DOHH2 (cell line): ENCODE data around the gene CTNNA2.

Source experiments
- H3F3A ChIP-seq: fragments of 200-600 bp; sonication (generic), shearing (Covaris generic); 2 replicates; pipeline ENCODE4 v1.6.0; 2016; ENCODE audit warnings: antibody characterized with exemption, mild to moderate bottlenecking; ENCODE audit not compliant: control insufficient read depth, insufficient read depth
- H3K27ac ChIP-seq: fragments of 200-600 bp; sonication (generic); 2 replicates; pipeline ENCODE4 v1.5.1; 2014; ENCODE audit warnings: low read depth, mild to moderate bottlenecking, low read length, moderate library complexity
- H3K27me3 ChIP-seq: fragments of 200-600 bp; sonication (generic); 2 replicates; pipeline ENCODE4 v1.6.1; 2014; ENCODE audit warnings: mild to moderate bottlenecking, low read length, mixed read lengths; ENCODE audit not compliant: control insufficient read depth
- H3K36me3 ChIP-seq: fragments of 200-600 bp; sonication (generic); 2 replicates; pipeline ENCODE4 v1.6.1; 2014; ENCODE audit warnings: mild to moderate bottlenecking, low read length, moderate library complexity, mixed read lengths; ENCODE audit not compliant: control insufficient read depth
- H3K4me1 ChIP-seq: fragments of 200-600 bp; sonication (generic); 2 replicates; pipeline ENCODE4 v1.6.1; 2014; ENCODE audit warnings: mild to moderate bottlenecking, low read length, mixed read lengths; ENCODE audit not compliant: control insufficient read depth
- H3K4me2 ChIP-seq: fragments of 200-600 bp; sonication (generic); 2 replicates; pipeline ENCODE4 v1.6.0; 2014; ENCODE audit warnings: mild to moderate bottlenecking, low read length, moderate library complexity
- H3K4me3 ChIP-seq: fragments of 200-600 bp; sonication (generic); 2 replicates; pipeline ENCODE4 v1.5.1; 2014; ENCODE audit warnings: mild to moderate bottlenecking, low read length, mixed read lengths
- H3K79me2 ChIP-seq: fragments of 200-600 bp; sonication (generic); 2 replicates; pipeline ENCODE4 v1.6.1; 2014; ENCODE audit warnings: mild to moderate bottlenecking, low read length, mixed read lengths; ENCODE audit not compliant: control insufficient read depth
- H3K9me2 ChIP-seq: fragments of 200-600 bp; sonication (generic); replicated peaks from 2 replicates; pipeline ENCODE4 v1.6.1; 2014; ENCODE audit warnings: mild to moderate bottlenecking, low read length, mixed read lengths; ENCODE audit not compliant: control insufficient read depth
- H3K9me3 ChIP-seq: fragments of 200-600 bp; sonication (generic); 2 replicates; pipeline ENCODE4 v1.6.1; 2014; ENCODE audit warnings: antibody characterized with exemption, low read length, mixed read lengths; ENCODE audit not compliant: control insufficient read depth, insufficient read depth
- H4K20me1 ChIP-seq: fragments of 200-600 bp; sonication (generic); 2 replicates; pipeline ENCODE4 v1.6.0; 2014; ENCODE audit warnings: low read depth, mild to moderate bottlenecking, antibody characterized with exemption, low read length, moderate library complexity; ENCODE audit not compliant: control insufficient read depth, insufficient read depth
- CTCF ChIP-seq: fragments of 200-600 bp; sonication (generic); IDR thresholded peaks from one replicate; pipeline ENCODE4 v1.5.1; 2014; ENCODE audit warnings: antibody characterized with exemption, mild to moderate bottlenecking, low read depth, low read length; ENCODE audit not compliant: poor library complexity, severe bottlenecking
- EZH2phosphoT487 ChIP-seq: fragments of 200-600 bp; sonication (generic); IDR thresholded peaks from 2 replicates; pipeline ENCODE4 v1.6.1; 2017; ENCODE audit warnings: borderline replicate concordance, mild to moderate bottlenecking, antibody characterized with exemption, low read length, moderate library complexity, mixed read lengths

Gene CTNNA2

GRCh38 chr2:80040226-80040625, 527.4 kb downstream of the CTNNA2 start:
- Histone ChIP-seq H3K36me3 (no peaks in the 10 kb centered on the region), H3K27ac (no peak overlapping the region), H3K9me3 (no peaks in the 10 kb centered on the region), H3K4me3 (no peak overlapping the region), H3K79me2 (no peaks in the 10 kb centered on the region), H3F3A (no peaks in the 10 kb centered on the region), H4K20me1 (no peaks in the 10 kb centered on the region), H3K27me3 (no peaks in the 10 kb centered on the region), H3K4me1 (no peaks in the 10 kb centered on the region), H3K9me2 (no peaks in the 10 kb centered on the region), H3K4me2 (no peak overlapping the region)
- no peak for TF ChIP-seq CTCF
- no peak for TF ChIP-seq EZH2phosphoT487

- TF ChIP-seq EZH2phosphoT487 (no peak), CTCF (no peak)
- Histone ChIP-seq H3K4me2 (no peak overlapping the region), H3K9me2 (no peaks in the 10 kb centered on the region), H4K20me1 (no peaks in the 10 kb centered on the region), H3K36me3 (no peaks in the 10 kb centered on the region), H3K9me3 (no peaks in the 10 kb centered on the region), H3F3A (no peaks in the 10 kb centered on the region), H3K27ac (no peak overlapping the region), H3K4me3 (no peak overlapping the region), H3K27me3 (no peaks in the 10 kb centered on the region), H3K4me1 (no peaks in the 10 kb centered on the region), H3K79me2 (no peaks in the 10 kb centered on the region)
These were observed 529.8 kb downstream of the CTNNA2 start for GRCh38 chr2:80042635-80043034.

- H3K27ac ChIP-seq, result no peak overlapping the region
- H3K9me3 ChIP-seq, result no peaks in the 10 kb centered on the region
- H3K4me3 ChIP-seq, result no peak overlapping the region
- H3K9me2 ChIP-seq, result no peaks in the 10 kb centered on the region
- H3K36me3 ChIP-seq, result no peaks in the 10 kb centered on the region
- no peak overlapping the region for H3K4me2 ChIP-seq
- H3F3A ChIP-seq, result no peaks in the 10 kb centered on the region
- no peaks in the 10 kb centered on the region for H3K79me2 ChIP-seq
- H3K27me3 ChIP-seq, result no peaks in the 10 kb centered on the region
- TF ChIP-seq CTCF, result no peak
- TF ChIP-seq EZH2phosphoT487, result no peak
- H3K4me1 ChIP-seq, result no peaks in the 10 kb centered on the region
- H4K20me1 ChIP-seq, result no peaks in the 10 kb centered on the region
These were observed 535.4 kb downstream of the CTNNA2 start for GRCh38 chr2:80048296-80048695.

DNA sequence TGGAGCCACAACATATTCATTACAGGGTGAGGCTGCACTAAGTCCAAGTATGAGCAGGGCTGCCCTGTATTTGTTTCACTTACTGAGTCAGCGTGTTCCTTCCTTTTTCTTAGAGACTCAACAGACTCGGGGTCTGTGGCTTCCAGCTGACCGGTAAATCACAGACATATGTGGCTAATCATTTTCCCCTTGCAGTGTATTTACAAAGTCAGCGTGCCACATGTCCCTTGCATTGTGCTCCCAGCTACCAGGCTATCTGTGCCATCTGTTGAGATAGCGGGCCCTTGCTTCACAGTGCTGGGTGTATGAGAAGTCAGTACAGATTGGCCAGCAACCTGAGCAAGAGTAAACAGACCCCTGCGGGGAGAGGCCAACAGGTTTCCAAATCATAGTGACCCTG, 537.4 kb downstream of the CTNNA2 start:
- H3K79me2 ChIP-seq, result no peaks in the 10 kb centered on the region
- H4K20me1 ChIP-seq, result no peaks in the 10 kb centered on the region
- H3K27ac ChIP-seq, result no peak overlapping the region
- TF ChIP-seq CTCF (no peak), EZH2phosphoT487 (no peak)
- no peaks in the 10 kb centered on the region for H3K9me3 ChIP-seq
- H3K4me1 ChIP-seq, result no peaks in the 10 kb centered on the region
- H3K36me3 ChIP-seq, result no peaks in the 10 kb centered on the region
- H3K27me3 ChIP-seq, result no peaks in the 10 kb centered on the region
- no peak overlapping the region for H3K4me2 ChIP-seq
- no peaks in the 10 kb centered on the region for H3F3A ChIP-seq
- H3K9me2 ChIP-seq, result no peaks in the 10 kb centered on the region
- no peak overlapping the region for H3K4me3 ChIP-seq
